GM12864 (cell line): ENCODE measurements around the gene SYNE3.

ENCODE experiments used
- DNase-seq: peaks from one replicate; pipeline ENCODE4 v3.0.0-alpha.2; 2011; ENCODE audit warnings: low read depth
- H3K4me3 ChIP-seq: 2 replicates; pipeline ENCODE4 v1.5.1; 2011; ENCODE audit warnings: mild to moderate bottlenecking, low read depth, low read length, control low read depth
- CTCF ChIP-seq: IDR thresholded peaks from 2 replicates; pipeline ENCODE4 v1.5.1; 2011; ENCODE audit warnings: low read depth, mild to moderate bottlenecking, moderate library complexity, low read length, control low read depth, inconsistent platforms; ENCODE audit errors: missing control alignments

The SYNE3 gene

GRCh38 chr14:95489214-95490137 lies 27.0 kb downstream of the SYNE3 start:
- H3K4me3 ChIP-seq: no peak overlapping the region
- no peak for TF ChIP-seq CTCF
- DNase-seq: no peak

- DNase-seq: no peak
- H3K4me3 ChIP-seq: no peak overlapping the region
- no peak for TF ChIP-seq CTCF
Measured at GRCh38 chr14:95488376-95489213, 27.9 kb downstream of the SYNE3 start.

- DNase-seq: no peak
- no peak overlapping the region for H3K4me3 ChIP-seq
- no peak for TF ChIP-seq CTCF
Measured at GRCh38 chr14:95487669-95488084, 28.8 kb downstream of the SYNE3 start.

- TF ChIP-seq CTCF: no peak
- no peak for DNase-seq
- H3K4me3 ChIP-seq: no peak overlapping the region
Measured at GRCh38 chr14:95486875-95487668, 29.4 kb downstream of the SYNE3 start.

- TF ChIP-seq CTCF: no peak
- no peak overlapping the region for H3K4me3 ChIP-seq
- no peak for DNase-seq
Measured at GRCh38 chr14:95485222-95485819, 31.1 kb downstream of the SYNE3 start.

GRCh38 chr14:95484296-95484695 lies 32.2 kb downstream of the SYNE3 start:
- DNase-seq: no peak
- TF ChIP-seq CTCF: no peak
- no peak overlapping the region for H3K4me3 ChIP-seq
